NK-92 treated with Interleukin-12 subunit alpha and Interleukin-12 subunit beta, amount 100 ng/mL, for 24 hours (cell line): ENCODE measurements around the gene NCDN.

Experiments used
- DNase-seq: peaks from one replicate; lab custom pipeline; 2025; lab: John Stamatoyannopoulos, UW

Gene NCDN

GRCh38 chr1:35590476-35591040, 33.0 kb downstream of the NCDN start:
- no peak for DNase-seq

- no peak for DNase-seq
These were observed 33.6 kb downstream of the NCDN start for GRCh38 chr1:35591211-35591610.

GRCh38 chr1:35592991-35593769, 35.6 kb downstream of the NCDN start:
- no peak for DNase-seq

GRCh38 chr1:35594005-35594760, 36.6 kb downstream of the NCDN start:
- DNase-seq: no peak

GRCh38 chr1:35595684-35596083, 38.1 kb downstream of the NCDN start:
- DNase-seq: no peak

- DNase-seq: no peak
These were observed 40.3 kb downstream of the NCDN start for GRCh38 chr1:35597870-35598269.

GRCh38 chr1:35598895-35599294, 41.3 kb downstream of the NCDN start:
- DNase-seq: no peak

- no peak for DNase-seq
These were observed 41.8 kb downstream of the NCDN start for GRCh38 chr1:35599411-35599810.

GRCh38 chr1:35600593-35600992, 43.0 kb downstream of the NCDN start:
- no peak for DNase-seq

- DNase-seq: no peak
These were observed 45.9 kb downstream of the NCDN start for GRCh38 chr1:35603468-35603867.

- DNase-seq: no peak
These were observed 46.3 kb downstream of the NCDN start for GRCh38 chr1:35603941-35604340.

GRCh38 chr1:35605071-35605866, 47.7 kb downstream of the NCDN start:
- DNase-seq: no peak

- DNase-seq: no peak
These were observed 48.2 kb downstream of the NCDN start for GRCh38 chr1:35605867-35606182.

- no peak for DNase-seq
These were observed 54.1 kb downstream of the NCDN start for GRCh38 chr1:35611655-35612054.

- no peak for DNase-seq
These were observed 57.8 kb downstream of the NCDN start for GRCh38 chr1:35615440-35615839.
